Kidney (tissue), 14 donors: Measurements from ENCODE around the gene JAZF1. TPM values are rescaled to one million over a fixed set of nuclear protein-coding genes. Genes with fewer than 3 reads are reported as not detected.

Source experiments
- DNase-seq, 5 donors: peaks; one replicate each; pipeline ENCODE4 v3.0.0-alpha.2; 2013 to 2020
- FAIRE-seq: peaks from 2 replicates; lab custom pipeline; 2012; peaks lifted over from hg19 to GRCh38; lab: Jason Lieb, UNC
- H3K27ac ChIP-seq, 2 donors: one replicate each; pipeline ENCODE4 v1.7.0; 2013; ENCODE audit warnings: low read depth in 2 of 2, low read length in 2 of 2, inconsistent platforms in 1 of 2
- H3K27me3 ChIP-seq: one replicate; pipeline ENCODE4 v1.7.1; 2013; ENCODE audit warnings: low read length, inconsistent platforms; ENCODE audit not compliant: control insufficient read depth, insufficient read depth
- H3K36me3 ChIP-seq, 3 donors: one replicate each; pipeline versions ENCODE4 v1.7.0 to v1.7.1; 2013; ENCODE audit warnings: low read length in 3 of 3, control low read depth in 1 of 3, inconsistent platforms in 1 of 3; ENCODE audit not compliant: insufficient read depth in 3 of 3, control insufficient read depth in 2 of 3
- H3K4me1 ChIP-seq, 3 donors: one replicate each; pipeline versions ENCODE4 v1.7.0 to v1.7.1; 2013; ENCODE audit warnings: low read length in 3 of 3, inconsistent platforms in 1 of 3, low read depth in 1 of 3; ENCODE audit not compliant: control insufficient read depth in 2 of 3, insufficient read depth in 2 of 3
- H3K4me3 ChIP-seq, 3 donors: one replicate each; pipeline versions ENCODE4 v1.7.0 to v1.8.1; 2013; ENCODE audit warnings: low read length in 3 of 3, control low read depth in 1 of 3, inconsistent platforms in 1 of 3
- H3K9ac ChIP-seq, 3 donors: one replicate each; pipeline versions ENCODE4 v1.7.0 to v1.7.1; 2013; ENCODE audit warnings: low read length in 3 of 3, control low read depth in 1 of 3, inconsistent platforms in 1 of 3
- H3K9me3 ChIP-seq, 3 donors: one replicate each; pipeline versions ENCODE4 v1.7.0 to v1.7.1; 2013; ENCODE audit warnings: low read length in 3 of 3, control low read depth in 1 of 3, inconsistent platforms in 1 of 3; ENCODE audit not compliant: control insufficient read depth in 2 of 3, insufficient read depth in 1 of 3
- CTCF ChIP-seq: IDR thresholded peaks from 3 replicates; pipeline ENCODE4 v1.5.1; 2012; ENCODE audit warnings: mild to moderate bottlenecking, moderate library complexity, borderline replicate concordance; ENCODE audit not compliant: insufficient read depth; ENCODE audit errors: extremely low read depth
- intact Hi-C: fragments of 100-400 bp; cut with DNase I; formaldehyde crosslinking; loops from one replicate; pipeline ENCODE4 v1.11.1; 2022
- polyA plus RNA-seq: library from polyadenylated mRNA; stranded (reverse); fragments of 350-450 nt; fragmentation: Illumina TruSeq; extraction: RNeasy Lipid Tissue Mini Kit (QIAGEN cat#74804); gene quantifications from one replicate; pipeline ENCODE4 v1.2.3, GENCODE V29; 2014; ENCODE audit warnings: low read depth, low replicate concordance; ENCODE audit not compliant: insufficient read depth
- total RNA-seq: library from RNA; stranded (reverse); fragmentation: NEBNext Ultra II Directional; extraction: Animal tissue kit (Norgen Biotek cat#: 25700); gene quantifications from one replicate; pipeline ENCODE4 v1.2.1, GENCODE V29; 2021
- donor health status: control.
- donor health status: control.
- donor health status: control.
- donor health status: control.
- donor health status: control.
- donor health status: DM: yes; HTN: yes; CAD: no.
- donor health status: Normal renal cell carcinoma (clear cell type).

Gene JAZF1
- total and polyA plus RNA-seq, 2 donors from 2014 or later = 5.7 to 13.1 TPM

GRCh38 chr7:28065308-28065707 is 115.3 kb downstream of the JAZF1 start:
- H3K36me3 ChIP-seq = no peaks in the 10 kb centered on the region
- no peak overlapping the region for H3K9ac ChIP-seq
- DNase-seq (no peak), FAIRE-seq (no peak)
- no peak overlapping the region for H3K27ac ChIP-seq
- H3K9me3 ChIP-seq = no peaks in the 10 kb centered on the region
- no peak for TF ChIP-seq CTCF
- intact Hi-C loops = no loop called here
- no peaks in the 10 kb centered on the region for H3K27me3 ChIP-seq
- H3K4me3 ChIP-seq = no peak overlapping the region
- H3K4me1 ChIP-seq = peaks cover 0 to 3% (median 0%) of the 10 kb centered on the region in 3 donors

DNA sequence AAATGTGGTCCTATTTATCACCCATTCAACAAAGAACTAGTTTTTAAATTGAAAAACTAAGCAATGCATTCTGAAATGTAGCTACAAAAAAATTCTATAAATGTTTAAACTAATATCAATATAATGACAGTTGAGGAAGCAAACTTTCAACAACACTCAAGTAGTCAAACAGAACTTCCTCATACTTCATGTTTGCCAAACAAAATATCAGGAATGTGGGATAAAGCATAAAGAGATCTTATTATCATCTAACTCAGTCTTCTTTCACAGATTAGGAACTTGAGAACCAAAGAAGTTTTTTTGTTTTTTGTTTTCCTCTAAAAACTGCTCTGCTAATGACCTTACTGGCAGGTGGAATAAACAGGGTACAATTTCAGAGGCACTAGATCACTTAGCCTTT is 116.2 kb downstream of the JAZF1 start:
- no peak for TF ChIP-seq CTCF
- Histone ChIP-seq H3K4me1 (peaks cover 0 to 3% (median 0%) of the 10 kb centered on the region in 3 donors), H3K27ac (no peak overlapping the region), H3K9me3 (no peaks in the 10 kb centered on the region), H3K4me3 (no peak overlapping the region), H3K27me3 (no peaks in the 10 kb centered on the region), H3K9ac (no peak overlapping the region), H3K36me3 (no peaks in the 10 kb centered on the region)
- DNase-seq (no peak), FAIRE-seq (peak; percentile 52)
- intact Hi-C loops = no loop called here

DNA sequence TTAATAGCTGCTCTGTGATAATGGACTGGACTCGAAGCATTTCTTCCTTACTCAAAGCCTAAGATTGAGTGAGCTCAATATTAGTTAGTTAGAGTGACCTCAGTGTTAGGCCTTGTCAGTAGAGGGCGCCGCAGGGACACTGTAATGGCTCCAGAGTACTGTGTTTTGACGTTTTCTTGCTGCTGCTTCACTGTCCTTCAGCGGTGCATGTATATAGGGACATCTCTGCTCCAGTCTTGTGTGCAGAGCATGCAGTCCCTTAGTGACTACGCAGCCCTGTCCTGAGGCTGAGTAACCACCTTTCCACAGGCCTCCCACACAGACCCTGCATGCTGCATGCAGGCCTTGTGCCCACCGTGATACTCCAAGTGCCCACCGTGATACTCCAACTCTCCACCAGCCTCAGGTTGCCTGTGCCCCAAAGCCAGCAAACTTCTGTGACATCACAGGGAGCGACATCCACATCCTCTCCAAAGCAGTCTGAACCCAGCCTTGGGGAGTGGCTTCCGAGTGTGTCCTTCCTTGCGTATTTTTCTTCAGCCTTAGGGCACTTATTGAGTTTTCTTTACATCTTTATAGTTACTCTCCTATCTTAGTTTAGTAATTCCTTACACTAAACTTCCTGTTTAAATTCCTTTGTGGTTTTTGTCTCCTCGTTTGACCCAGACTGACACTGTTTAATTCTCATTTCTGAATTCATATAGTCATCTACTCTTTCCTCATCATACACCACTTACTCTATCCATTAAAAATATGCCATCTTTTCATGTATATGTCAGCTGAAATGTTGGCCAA is 118.2 kb downstream of the JAZF1 start:
- H3K27ac ChIP-seq = no peak overlapping the region
- no peak overlapping the region for H3K4me3 ChIP-seq
- FAIRE-seq = no peak
- H3K36me3 ChIP-seq = no peaks in the 10 kb centered on the region
- peak in 4 of 5 donors; percentile 68 to 89 (median 81) for DNase-seq
- intact Hi-C loops = no loop called here
- no peak overlapping the region for H3K9ac ChIP-seq
- TF ChIP-seq CTCF = peak; percentile 69
- no peaks in the 10 kb centered on the region for H3K4me1 ChIP-seq
- H3K27me3 ChIP-seq = no peaks in the 10 kb centered on the region
- no peaks in the 10 kb centered on the region for H3K9me3 ChIP-seq
